RWPE1 (cell line): ENCODE measurements around the gene SLC38A1.
"Not testable (repeated sequence)": the region's sequence is repeated elsewhere in the genome, so short reads cannot be mapped to it uniquely, and the experiment has no call there.

Experiments used
- CTCF ChIA-PET: fragments of 350-600 bp; sonication (Branson Sonifier 250); formaldehyde crosslinking; extraction: SDS; loops from one replicate; lab custom pipeline; 2021; lab: Yijun Ruan, JAX
- POLR2A ChIA-PET: fragments of 400-600 bp; formaldehyde crosslinking; extraction: SDS; loops from one replicate; lab custom pipeline; 2020; ENCODE audit warnings: antibody characterized with exemption; ENCODE audit not compliant: low non-redundant PET; lab: Yijun Ruan, JAX
- DNase-seq: peaks from one replicate; pipeline ENCODE4 v3.0.0; 2012; ENCODE audit warnings: low spot score
- H3K27ac ChIP-seq: fragments of 450-650 bp; 2 replicates; pipeline ENCODE4 v1.5.1; 2017
- TF ChIP-seq, protein P1 (sequence below): fragments of 450-650 bp; conservative IDR thresholded peaks from 2 replicates; pipeline ENCODE4 v1.5.1; 2017; ENCODE audit warnings: low read depth, mild to moderate bottlenecking

The SLC38A1 gene

DNA sequence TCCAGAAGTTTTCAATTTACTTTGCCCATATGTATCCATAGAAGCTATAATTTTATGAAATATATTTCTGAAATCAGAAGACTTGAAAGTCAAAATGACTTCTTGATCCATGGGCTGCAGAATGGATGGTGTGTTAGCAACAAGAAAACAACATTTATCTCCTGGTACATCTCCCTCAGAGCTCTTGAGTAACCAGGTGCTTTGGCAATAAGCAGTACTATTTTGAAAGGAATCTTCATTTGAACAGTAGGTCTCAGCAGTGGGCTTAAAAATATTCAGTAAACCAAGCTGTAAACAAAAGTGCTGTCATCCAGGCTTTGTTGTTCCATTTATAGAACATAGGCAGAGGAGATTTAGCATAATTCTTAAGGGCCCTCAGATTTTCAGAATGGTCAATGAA is 100.4 kb downstream of the SLC38A1 start:
- no peak overlapping the region for H3K27ac ChIP-seq
- POLR2A ChIA-PET: no interaction called here
- CTCF ChIA-PET: interaction anchor here (0.7 kb wide), 1 partner anchor 43 kb away, joined by 3 read pairs; no protein-coding TSS in a partner anchor
- TF ChIP-seq, protein P1, sequence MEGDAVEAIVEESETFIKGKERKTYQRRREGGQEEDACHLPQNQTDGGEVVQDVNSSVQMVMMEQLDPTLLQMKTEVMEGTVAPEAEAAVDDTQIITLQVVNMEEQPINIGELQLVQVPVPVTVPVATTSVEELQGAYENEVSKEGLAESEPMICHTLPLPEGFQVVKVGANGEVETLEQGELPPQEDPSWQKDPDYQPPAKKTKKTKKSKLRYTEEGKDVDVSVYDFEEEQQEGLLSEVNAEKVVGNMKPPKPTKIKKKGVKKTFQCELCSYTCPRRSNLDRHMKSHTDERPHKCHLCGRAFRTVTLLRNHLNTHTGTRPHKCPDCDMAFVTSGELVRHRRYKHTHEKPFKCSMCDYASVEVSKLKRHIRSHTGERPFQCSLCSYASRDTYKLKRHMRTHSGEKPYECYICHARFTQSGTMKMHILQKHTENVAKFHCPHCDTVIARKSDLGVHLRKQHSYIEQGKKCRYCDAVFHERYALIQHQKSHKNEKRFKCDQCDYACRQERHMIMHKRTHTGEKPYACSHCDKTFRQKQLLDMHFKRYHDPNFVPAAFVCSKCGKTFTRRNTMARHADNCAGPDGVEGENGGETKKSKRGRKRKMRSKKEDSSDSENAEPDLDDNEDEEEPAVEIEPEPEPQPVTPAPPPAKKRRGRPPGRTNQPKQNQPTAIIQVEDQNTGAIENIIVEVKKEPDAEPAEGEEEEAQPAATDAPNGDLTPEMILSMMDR: no peak
- DNase-seq: no peak

DNA sequence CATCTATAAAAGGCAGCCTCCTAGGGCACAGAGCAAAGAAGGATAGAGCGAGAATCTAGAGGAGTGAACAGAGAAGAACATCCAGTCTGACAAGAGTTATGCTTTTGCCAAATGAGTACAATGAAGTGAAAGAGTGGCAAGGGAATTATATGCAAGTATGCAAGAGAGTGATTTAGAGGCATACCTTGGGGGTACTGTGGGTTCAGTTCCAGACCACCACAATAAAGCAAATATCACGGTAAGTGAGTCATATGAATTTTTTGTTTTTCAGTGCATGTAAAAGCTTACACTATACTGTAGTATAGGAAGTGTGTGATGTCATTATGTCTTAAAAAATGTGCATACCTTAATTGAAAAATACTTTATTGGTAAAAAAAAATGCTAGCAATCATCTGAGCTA is 101.4 kb downstream of the SLC38A1 start:
- ChIA-PET POLR2A (no interaction called here), CTCF (no interaction called here)
- DNase-seq: no peak
- TF ChIP-seq, protein P1: no peak
- no peak overlapping the region for H3K27ac ChIP-seq

DNA sequence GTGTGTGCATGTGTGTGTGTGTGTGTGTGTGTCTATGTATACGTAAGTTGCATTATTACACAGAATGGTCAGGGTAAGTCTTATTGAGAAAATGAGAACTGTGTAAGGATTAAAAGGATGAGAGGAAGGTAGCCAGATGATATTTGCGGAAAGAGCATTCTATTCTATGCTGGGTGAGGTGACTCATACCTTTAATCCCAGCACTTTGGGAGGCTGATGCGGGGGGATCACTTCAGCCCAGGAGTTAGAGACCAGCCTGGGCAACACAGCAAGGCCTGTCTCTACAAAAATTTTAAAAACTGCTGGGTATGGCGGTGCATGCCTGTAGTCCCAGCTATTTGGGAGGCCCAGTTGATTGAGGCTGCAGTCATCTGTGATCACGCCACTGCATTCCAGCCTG is 103.7 kb downstream of the SLC38A1 start:
- TF ChIP-seq, protein P1: no peak
- ChIA-PET POLR2A (no interaction called here), CTCF (interaction anchor here (1.0 kb wide), 1 partner anchor 13 kb away, joined by 3 read pairs; no protein-coding TSS in a partner anchor)
- no peak overlapping the region for H3K27ac ChIP-seq
- DNase-seq: no peak

DNA sequence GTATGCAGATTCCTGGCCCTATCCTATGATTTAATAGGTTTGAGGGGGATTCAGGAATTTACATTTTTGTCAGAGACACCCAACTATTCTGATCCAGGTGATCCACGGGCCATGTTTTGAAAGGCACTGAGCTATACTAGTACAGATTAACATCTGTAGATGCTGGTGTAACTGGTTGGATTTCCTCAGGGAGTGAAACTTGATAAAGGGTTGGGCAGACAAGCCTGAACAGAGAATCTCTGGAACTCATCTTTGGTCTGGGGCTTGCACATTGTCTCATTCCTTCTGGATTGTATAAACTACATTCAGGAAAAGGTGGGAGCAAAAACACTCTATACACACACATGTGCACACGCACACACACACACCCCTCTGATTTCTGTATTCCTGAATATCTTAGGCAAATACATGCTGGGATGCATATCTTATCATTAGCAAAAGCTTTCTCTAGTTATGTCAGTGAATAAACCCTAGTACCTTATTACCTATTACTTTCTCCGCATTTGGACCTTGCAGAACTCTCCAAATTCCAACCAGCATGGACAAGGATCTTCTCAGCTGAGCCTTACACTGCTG is 104.6 kb downstream of the SLC38A1 start:
- peak; percentile 56 for DNase-seq
- ChIA-PET POLR2A (no interaction called here), CTCF (interaction anchor here (0.6 to 1.0 kb wide), 3 partner anchors 12 to 941 kb away, joined by 3 read pairs; no protein-coding TSS in a partner anchor)
- TF ChIP-seq, protein P1: no peak
- H3K27ac ChIP-seq: no peak overlapping the region

DNA sequence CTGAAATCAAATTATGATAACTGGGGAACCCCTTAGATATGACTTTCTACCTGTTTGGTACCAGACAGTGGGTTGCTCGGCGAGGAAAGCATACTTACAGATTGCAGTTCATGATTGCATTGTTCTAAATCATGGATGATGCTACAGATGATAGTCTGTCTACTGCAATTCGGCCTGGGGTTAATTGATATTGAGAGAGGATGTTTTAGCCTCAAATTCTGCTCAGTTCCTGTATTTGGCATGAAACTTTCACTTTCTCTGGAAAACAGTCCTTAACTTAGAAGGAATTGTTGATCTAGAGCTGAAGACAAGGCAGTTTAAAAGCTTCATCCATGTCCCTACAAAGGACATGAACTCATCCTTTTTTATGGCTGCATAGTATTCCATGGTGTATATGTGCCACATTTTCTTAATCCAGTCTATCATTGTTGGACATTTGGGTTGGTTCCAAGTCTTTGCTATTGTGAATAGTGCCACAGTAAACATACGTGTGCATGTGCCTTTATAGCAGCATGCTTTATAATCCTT is 106.2 kb downstream of the SLC38A1 start:
- CTCF ChIA-PET: interaction anchor here (0.6 kb wide), 1 partner anchor 193 kb away, joined by 3 read pairs; no protein-coding TSS in a partner anchor
- H3K27ac ChIP-seq, POLR2A ChIA-PET: not testable (repeated sequence)

DNA sequence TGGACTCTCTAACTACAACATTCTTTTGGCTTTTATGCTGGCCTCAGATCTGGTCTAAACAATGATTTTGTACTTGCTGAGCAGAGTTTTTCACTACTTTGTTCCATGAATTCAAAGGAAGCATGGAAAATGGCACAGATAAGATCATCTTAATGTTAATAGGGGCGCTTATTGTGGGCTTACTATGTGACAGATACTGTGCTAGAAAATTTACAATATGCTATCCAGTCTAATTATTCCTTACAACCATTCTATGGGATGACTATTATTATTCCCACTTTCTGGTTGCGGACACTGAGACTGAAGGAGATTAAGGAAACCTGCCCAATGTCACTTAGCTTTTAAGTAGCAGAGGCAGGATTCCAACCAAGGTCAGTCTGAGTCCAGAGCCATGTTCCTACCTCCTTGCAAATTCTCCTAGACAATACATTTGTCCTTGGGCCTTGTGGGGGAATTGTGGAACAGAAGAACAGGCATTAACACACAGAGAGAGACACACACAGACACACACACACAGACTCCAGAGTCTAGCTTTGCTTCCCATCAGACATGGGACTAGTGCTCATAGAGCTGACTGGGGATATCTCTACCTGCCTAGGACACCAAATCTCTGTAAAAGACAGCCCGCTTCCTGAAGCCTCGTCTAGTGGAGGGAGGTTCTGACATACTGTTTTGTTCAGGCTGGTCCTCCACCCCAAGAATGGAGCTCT is 107.7 kb downstream of the SLC38A1 start:
- CTCF ChIA-PET: interaction anchor here (2.2 kb wide), 1 partner anchor 36 kb away, joined by 6 read pairs; no protein-coding TSS in a partner anchor
- H3K27ac ChIP-seq: peak overlapping the region; percentile 85
- POLR2A ChIA-PET: no interaction called here
- TF ChIP-seq, protein P1: no peak
- DNase-seq: no peak

More for the DNA sequence above, 106.2 kb downstream of the SLC38A1 start:
- DNase-seq: not testable (repeated sequence)
